ENCODE results near the gene EGR4. TPM values are rescaled to one million over a fixed set of nuclear protein-coding genes. Genes with fewer than 3 reads are reported as not detected.

Gene EGR4
- total RNA-seq, 1 experiment from 2014 or later = not detected

DNA sequence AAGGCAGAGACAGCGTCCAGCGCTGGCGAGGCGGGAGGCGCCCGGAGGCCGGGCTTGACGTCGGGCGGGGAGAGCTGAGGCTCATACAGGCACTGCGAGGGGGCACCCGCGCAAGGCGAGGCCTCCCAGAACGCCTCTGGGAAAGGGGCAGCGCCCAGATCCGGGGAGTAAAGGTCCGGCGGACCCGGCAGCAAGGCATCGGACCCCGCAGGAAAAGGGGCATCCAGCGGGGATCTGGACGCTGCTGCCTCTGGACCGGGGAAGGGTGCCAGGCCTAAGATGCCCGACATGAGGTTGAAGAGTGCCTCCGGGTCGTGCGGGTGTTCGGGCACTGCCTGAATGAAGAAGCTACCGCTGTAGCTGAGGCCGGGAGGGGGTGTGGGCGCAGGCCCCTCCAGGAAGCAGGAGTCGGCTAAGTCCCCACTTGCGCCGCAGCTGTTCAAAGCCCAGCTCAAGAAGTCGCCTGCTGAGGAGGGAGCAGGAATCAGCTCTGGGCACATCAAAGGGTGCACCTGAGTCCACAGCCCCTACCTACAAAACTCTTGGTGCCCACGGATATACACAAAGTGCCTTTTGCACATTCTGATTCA lies 937 bp downstream of the EGR4 start:
- DNase-seq (ENCODE audit: low read depth, low spot score) = no peak
- in situ Hi-C loops (cut with HindIII; ENCODE audit: low pct_unique_long_range_greater_than_20kb, low sequenced_read_pairs) = no loop called here

DNA sequence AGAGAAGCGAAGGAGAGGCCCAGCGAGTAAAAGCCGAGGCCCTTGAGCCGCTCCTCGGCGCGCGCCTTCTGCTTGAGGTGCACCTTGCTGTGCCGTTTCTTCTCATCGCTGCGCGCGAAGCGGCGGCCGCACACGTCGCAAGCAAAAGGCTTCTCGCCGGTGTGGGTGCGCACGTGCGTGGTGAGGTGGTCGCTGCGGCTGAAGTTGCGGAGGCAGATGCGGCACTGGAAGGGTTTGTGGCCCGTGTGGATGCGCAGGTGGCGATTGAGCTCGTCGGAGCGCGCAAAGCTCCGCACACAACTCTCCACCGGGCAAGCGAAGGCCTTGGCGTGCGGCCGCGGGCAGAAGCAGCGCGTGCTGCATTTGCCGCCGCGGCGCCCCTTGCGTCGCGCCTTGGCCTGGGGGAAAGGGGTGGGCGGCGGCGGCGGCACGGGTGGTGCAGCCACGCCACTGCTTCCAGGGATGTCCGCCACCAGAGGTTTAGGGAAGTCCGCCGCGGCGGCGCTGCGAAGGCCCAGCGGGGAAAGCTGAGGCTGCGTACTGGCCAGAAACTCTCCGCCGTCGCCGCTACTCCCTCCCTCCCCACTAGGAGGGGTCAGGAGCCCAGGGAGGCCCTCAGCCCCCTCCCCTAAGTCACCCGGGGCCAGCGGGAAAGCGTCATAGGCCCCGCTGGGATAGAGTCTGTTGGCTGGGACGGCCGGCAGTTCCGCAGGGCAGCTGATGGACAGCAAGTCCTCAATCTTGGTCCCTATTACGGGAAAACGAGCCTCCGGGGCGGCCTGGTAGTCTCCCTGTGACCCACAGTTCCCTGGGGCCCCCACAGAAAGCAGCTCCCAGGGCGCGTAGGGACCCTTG lies 1.7 kb downstream of the EGR4 start:
- in situ Hi-C loops (cut with HindIII; ENCODE audit: low pct_unique_long_range_greater_than_20kb, low sequenced_read_pairs) = no loop called here
- DNase-seq (ENCODE audit: low read depth, low spot score) = peak; percentile 34

DNA sequence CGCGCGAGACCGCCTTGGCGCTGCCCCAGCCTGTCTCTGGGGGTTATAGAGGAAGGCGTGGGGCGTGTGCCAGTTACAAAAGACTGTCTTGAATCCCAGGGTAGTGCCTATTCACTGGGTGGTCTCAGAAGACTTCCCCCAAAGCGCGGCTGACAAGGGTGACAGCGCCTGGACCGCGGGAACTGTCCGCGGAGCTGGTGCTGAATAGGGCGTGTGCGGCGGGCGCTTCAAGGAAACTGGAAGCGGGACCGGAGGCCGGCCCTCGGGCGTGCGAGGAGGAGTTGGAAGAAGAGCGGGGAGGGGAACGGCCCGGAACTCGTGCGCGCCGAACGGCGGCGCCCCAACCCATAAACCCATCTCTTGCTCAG lies 2.3 kb downstream of the EGR4 start:
- in situ Hi-C loops (cut with HindIII; ENCODE audit: low pct_unique_long_range_greater_than_20kb, low sequenced_read_pairs) = no loop called here
- no peak for DNase-seq (ENCODE audit: low read depth, low spot score)

DNA sequence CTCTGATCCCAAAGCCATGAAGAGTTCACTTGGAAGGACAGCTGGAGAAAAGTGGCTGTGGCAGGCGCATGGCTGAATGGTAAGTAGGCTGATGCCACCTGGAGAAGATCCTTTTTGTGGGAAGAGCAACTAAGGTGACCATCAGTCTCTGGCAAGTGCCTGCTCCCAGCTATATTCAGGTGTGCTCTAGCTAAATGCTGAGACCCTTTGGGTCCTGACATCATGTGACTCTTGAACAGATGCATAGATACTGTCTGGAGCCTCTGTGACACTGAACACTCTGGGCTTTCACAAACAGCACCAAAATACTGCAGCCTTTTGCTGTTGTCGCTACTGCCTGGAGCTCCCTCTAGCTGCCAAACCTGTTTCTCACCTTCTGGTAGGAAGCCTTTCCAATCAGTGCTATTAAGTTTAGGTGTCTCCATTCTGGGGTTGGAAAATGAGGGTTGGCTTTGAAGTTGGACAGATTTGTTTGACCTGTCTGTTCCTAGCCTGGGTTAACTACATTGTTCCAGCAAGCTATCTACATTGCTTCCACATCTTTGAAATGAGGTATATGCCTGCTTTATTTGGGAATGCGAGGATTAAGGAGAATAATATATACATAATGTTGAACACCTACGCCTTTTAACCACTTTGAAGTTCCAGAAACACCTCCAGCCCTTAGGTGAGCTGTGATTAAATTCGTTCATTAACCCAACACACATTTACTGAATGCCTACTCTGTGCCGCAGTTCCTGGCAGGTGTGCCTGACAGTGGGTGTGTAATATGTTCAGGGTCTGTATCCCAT lies 3.1 kb downstream of the EGR4 start:
- in situ Hi-C loops (cut with HindIII; ENCODE audit: low pct_unique_long_range_greater_than_20kb, low sequenced_read_pairs) = no loop called here
- DNase-seq (ENCODE audit: low read depth, low spot score) = peak; percentile 76

DNA sequence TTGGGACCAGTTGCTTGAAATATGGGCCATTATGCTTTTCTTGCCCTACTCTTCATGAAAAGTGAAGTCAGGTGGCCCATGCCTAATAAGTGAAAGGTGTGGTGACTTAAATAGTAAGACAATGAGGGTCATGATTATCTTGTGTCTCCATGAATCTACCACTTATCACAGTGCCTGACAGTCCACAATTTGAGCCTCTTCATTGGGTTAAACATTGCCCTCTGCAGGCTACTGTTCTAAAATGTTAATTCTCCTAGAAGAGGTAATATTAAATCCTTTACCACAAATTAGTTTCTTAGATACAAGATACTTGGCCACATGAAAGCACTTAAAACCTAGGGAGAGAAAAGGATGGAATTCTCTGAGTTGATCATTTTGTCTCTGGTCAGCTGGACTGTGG lies 4.0 kb downstream of the EGR4 start:
- in situ Hi-C loops (cut with HindIII; ENCODE audit: low pct_unique_long_range_greater_than_20kb, low sequenced_read_pairs) = no loop called here
- peak; percentile 31 for DNase-seq (ENCODE audit: low read depth, low spot score)

DNA sequence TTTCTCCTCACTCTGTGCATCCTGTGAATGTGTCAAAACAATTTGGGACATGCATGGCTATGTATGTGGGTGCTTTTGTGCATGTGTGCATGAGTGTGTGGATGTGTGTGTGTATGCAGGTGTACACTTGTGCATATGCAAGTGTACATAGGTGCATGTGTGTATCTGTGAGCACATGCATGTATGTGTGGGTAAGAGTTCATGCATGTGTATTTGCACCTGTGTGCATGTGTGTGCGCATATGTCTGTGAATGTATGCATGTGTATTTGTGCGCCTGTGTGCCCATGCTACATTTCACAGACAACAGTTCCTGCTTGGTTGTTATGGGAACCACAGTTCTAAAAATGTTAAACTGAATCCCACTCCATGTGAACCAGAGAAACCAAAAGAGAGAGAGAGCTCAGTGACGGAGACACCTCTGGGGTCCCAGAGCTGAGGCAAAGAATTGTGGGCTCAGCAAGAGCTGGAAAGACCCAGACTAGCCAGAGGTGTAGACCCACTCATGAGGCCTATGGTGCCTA lies 7.2 kb downstream of the EGR4 start:
- DNase-seq (ENCODE audit: low read depth, low spot score) = no peak
- in situ Hi-C loops (cut with HindIII; ENCODE audit: low pct_unique_long_range_greater_than_20kb, low sequenced_read_pairs) = no loop called here

DNA sequence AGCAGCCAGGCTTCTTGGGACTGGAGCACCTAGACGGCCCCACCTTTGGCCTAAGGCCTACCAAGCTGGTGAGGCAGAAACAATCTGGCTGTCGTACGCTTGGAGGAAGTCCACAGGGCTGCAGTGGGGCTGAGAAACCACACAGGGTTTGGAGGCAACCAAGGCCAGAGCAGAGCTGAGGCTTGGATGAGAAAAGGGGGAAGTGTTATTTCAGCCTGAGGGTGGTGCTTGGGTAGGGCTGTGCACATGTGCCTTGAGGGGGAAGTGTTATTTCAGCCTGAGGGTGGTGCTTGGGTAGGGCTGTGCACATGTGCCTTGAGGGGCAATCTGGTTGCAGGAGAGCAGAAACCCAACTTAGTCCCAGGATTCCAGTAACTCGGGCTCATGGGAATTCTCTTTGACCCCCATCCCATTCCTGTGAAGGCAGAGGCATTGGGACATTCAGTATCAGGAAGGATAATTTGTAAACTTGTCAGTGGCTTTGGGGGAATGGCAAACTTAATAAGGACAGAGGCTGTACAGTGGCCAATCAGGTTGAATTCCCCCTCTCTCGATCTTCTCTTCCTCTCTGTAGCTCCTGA lies 8.1 kb downstream of the EGR4 start:
- DNase-seq (ENCODE audit: low read depth, low spot score) = no peak
- in situ Hi-C loops (cut with HindIII; ENCODE audit: low pct_unique_long_range_greater_than_20kb, low sequenced_read_pairs) = no loop called here

DNA sequence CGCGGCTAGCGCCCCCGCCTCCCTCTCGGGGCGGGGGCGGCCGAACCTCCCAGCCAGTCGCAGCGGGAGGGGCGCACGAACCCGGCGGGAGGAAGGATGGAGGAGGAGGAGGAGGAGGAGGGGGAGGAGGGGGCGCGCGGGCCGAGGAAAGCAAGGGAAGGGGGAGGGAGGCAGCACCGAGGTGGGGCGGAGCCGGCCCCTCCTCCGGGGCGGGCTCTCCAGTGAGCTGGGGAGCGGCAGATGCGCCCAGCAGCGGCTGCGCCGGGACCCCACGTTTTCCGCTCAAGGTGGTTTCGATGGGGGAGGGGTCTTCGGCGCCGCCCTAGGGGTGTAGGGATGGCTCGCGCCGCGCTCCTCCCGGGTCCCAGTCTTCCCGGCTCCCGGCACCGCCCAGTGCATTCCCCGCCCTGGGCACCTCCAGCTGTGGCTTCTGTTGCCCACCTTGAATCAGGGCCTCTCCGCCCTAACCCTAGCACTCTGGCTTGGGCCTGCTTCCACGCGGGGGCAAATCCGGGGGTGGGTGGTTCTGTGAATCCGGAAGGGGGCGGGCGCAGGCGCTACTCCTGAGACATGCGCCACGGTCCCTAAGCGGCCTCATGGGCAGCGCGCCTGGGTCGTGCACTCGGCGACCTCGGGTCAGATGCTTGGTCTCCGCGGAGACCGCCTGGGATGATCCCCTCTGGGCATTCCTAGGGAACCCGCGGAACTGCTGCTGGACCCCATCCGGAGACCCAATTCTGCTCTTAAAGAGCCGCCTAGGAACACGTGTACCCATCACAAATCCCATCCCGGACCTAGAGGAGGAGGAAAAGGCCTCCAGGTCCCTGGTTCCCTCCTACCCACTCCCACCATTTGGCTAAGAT lies 8.8 kb downstream of the EGR4 start, which contains the start of gene FBXO41:
Gene FBXO41 (minus strand): TSS at position 183 of the 863 bp plus-strand sequence. CDS start 14,848 bp downstream, outside the sequence.
- in situ Hi-C loops (cut with HindIII; ENCODE audit: low pct_unique_long_range_greater_than_20kb, low sequenced_read_pairs) = no loop called here
- peak; percentile 49 for DNase-seq (ENCODE audit: low read depth, low spot score)

DNA sequence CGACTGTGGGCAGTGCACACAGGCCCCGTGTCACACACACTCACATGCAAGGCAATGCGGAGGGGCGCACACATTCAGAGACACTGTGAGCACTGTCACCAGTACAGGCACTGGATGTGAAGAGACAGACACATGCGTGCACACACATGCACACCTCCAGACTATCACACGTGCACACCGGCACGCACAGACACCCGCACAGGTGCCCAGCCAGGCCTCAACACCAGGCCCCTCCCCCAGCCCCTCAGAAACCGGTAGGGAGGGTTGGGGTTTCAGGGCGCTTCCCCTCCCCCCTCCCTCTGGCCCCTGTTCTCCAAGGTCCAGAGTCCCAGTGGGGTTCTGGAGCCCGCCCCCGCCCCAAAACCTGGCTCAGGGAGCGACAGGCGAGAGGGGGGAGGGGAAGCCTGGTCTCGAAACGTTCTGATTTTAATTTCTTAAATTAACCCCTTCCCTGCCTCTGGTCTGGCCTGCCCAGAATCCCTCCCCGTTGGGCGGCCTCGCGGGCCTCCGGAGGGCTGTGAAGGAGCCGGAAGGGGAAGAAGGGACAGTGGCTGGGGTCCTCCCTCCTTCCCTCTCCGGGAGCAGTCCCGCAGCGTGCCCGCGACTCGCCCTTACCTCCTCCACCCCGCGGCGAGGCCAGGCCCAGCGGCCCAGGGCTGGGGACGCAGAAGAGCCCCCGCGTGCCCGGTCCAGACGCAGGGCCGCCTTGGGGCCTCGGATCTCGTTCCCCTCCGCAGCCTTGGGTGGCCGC lies 9.6 kb downstream of the EGR4 start:
- no peak for DNase-seq (ENCODE audit: low read depth, low spot score)
- in situ Hi-C loops (cut with HindIII; ENCODE audit: low pct_unique_long_range_greater_than_20kb, low sequenced_read_pairs) = no loop called here

DNA sequence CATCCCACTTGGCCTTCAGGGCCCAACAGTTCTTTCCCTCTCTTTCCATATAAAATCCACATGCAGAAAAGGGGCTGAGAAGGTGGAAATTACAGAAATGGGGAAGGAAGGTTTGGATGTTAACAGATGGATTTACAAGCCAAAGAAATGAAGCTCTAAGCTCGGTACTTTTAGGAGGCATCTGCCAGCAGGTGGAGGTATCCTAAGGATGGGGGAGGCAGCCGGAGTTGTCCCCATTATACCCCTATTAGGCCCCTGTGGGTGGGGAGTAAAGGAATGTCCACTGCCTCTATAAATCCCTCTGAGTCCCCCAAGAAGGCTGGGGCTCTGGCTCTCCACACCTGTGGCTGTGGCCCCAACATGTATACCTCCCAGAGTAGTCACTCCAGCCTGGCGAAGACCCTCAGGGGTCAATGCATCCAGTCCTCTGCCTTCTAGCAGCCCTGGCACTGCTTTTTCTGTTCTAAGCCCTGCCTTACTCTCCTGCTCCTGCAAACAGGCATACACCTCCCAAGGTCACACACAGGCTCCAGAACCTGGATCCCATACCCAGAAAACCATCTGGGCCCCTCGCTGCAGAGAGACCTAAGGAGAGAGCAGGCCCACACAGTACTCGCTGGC lies 10.3 kb downstream of the EGR4 start:
- in situ Hi-C loops (cut with HindIII; ENCODE audit: low pct_unique_long_range_greater_than_20kb, low sequenced_read_pairs) = no loop called here

DNA sequence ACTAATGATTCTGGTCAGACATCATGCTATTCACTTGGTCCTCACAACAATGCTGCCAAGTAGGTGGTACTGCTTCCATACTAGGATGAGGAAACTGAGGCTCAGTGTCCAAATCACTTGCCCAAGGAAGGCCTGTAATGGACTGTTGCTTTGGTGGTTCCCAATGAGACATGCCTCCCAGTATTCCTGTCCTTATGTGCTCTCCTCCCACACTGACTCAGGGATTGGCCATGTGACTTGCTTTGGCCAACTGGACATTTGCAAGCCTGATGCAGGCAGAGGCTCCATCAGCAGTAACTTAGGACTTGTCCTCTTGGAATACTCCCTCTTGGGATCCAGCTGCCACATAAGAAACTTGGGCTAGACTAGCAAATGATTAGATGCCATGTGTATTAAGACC lies 12.1 kb downstream of the EGR4 start:
- in situ Hi-C loops (cut with HindIII; ENCODE audit: low pct_unique_long_range_greater_than_20kb, low sequenced_read_pairs) = no loop called here
- DNase-seq (ENCODE audit: low read depth, low spot score) = no peak

More for the DNA sequence above, 10.3 kb downstream of the EGR4 start:
- no peak for DNase-seq (ENCODE audit: low read depth, low spot score)

DNA sequence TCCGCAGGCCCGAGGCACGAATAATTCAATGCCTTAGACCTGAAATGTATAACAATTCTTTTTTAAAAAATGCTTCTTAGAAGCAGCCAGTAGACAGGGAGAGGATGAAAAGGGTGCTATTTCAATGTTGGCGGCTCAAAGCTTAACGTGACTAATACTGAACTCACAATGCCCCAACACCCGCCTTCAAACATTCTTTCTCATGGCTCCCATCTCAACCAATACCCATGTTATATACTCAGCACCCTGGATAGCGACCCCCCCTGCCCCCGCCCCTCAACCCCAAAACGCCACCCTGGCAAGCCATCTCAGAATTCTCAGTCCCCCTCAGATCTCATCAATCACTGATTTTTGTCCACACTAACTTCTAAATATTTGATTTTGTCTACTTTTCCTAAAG lies 13.5 kb downstream of the EGR4 start:
- in situ Hi-C loops (cut with HindIII; ENCODE audit: low pct_unique_long_range_greater_than_20kb, low sequenced_read_pairs) = no loop called here
- DNase-seq (ENCODE audit: low read depth, low spot score) = no peak

DNA sequence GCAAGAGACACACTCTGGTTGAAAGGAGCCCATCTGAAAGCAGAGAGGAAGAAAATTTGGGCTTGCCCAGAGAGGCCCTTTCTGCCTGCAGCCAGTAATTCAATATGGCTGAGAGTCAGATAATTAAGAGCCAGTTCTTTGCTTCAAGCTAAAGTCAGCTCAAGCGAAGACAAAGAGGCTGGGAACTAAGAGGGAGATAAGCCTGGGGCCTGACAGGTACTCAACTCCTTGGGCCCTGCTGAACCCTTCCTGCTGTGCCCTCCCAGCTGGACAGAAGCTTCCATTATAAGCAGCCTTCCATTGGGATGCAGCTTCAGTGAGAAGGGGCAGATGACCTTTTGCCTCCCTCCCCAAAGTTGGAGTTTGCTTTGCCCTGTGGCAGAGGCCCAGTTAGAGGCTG lies 21.1 kb downstream of the EGR4 start:
- in situ Hi-C loops (cut with HindIII; ENCODE audit: low pct_unique_long_range_greater_than_20kb, low sequenced_read_pairs) = no loop called here
- DNase-seq (ENCODE audit: low read depth, low spot score) = no peak

DNA sequence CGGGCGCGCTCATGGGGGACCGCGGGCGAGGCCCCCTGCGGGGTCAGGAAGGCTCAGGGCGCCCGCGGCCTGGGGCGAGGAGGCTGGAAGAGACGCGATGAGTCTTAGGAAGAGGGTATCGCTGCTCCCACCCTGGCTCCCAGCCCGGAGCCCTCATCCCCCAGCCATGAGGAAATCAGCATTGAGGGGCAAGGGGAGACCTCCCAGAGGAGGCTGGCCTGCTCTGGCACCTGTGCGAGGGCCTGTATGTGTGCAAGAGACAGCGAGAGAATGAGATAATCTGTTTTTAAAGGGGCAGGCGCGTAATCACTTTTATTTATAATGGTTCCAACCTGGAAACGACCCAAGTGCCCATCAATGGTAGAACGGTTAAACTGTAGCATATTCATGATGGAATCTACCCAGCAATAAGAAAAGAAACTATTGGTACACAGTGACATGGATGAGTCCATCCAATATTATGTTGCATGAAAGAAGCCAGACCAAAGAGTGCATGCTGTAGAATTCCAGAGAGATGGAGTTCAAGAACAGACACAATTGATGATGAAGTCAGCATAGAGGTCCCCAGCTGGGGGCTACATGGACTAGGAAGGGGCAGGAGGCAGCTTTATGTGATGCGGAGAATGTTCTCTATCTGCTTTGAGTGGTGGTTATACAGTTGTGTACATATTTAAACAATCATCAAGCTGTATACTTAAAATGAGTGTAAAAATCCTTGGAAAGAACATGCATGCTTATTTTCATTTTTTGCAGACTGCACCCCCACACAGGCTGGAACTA lies 23.5 kb downstream of the EGR4 start:
- in situ Hi-C loops (cut with HindIII; ENCODE audit: low pct_unique_long_range_greater_than_20kb, low sequenced_read_pairs) = no loop called here
- no peak for DNase-seq (ENCODE audit: low read depth, low spot score)

Data from SK-MEL-5 (cell line).